ENCODE results near the gene SEC22B.
"Not testable (repeated sequence)": the region's sequence is repeated elsewhere in the genome, so short reads cannot be mapped to it uniquely, and the experiment has no call there.

Gene SEC22B

DNA sequence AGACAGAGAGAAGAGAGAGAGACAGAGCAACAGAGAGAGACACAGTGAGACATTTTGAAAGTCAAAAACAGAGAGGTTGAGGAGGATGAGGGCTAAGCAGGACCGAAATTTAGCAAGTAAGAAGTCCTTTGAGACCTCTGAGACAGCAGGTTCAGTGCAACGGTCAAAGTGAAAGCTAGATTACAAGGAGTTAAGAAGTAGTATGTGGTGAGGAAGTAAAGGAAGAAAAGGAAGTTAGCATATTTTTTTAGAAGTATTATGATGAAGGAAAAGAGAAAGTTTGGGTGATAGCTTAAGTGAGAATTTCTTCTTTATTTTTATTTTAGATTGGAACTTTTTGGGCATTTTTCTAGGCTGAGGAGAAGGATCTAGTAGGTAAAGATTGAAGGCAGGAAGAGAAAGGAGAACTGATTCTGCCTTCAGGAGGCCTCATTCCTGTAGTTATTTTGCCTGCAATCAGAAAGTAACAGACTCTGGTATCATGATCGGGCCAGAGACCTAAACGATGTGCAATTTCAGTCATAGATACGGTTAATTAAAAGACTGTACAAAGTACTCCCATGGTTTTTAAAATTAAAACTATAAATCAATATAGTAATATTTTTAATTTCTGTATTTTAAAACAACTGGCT, 53.9 kb downstream of the SEC22B start:
- not testable (repeated sequence) for H3K79me2 ChIP-seq (ENCODE audit: insufficient read depth, low read length); H3K27ac ChIP-seq (ENCODE audit: low read depth, low read length); H3K9me3 ChIP-seq (ENCODE audit: insufficient read depth, low read length); H3K9ac ChIP-seq (ENCODE audit: low read length); H3K9me2 ChIP-seq (replicated peaks; ENCODE audit: insufficient read depth, low read length); H3F3A ChIP-seq (ENCODE audit: insufficient read depth); H4K20me1 ChIP-seq (ENCODE audit: low read depth, low read length); H3K27me3 ChIP-seq (ENCODE audit: low read length); H3K4me3 ChIP-seq (ENCODE audit: insufficient read depth, low read length, poor library complexity, severe bottlenecking); H3K4me2 ChIP-seq (ENCODE audit: low read depth, low read length, poor library complexity, severe bottlenecking); H3K36me3 ChIP-seq (ENCODE audit: low read length); H2AFZ ChIP-seq (ENCODE audit: low read depth, low read length, severe bottlenecking)

DNA sequence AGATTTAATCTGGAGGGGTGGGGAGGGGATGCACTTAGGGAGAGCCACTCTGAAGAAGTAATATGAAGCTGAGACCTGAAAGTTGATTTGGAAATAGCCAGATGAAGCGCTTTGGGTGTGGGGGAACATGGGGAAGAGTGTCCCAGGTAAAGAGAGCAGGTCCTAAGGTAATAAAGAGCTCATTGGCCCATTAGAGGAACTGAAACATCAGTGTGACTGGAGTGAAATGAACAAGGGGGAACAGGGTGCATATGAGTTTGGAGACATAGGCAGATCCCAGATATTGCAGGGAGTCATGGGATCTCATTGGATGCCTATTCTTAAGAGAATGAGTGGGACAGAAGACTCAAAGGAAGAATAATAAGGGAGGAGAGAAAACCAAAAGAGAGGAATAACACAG, 54.5 kb downstream of the SEC22B start:
- not testable (repeated sequence) for H3K27ac ChIP-seq (ENCODE audit: low read depth, low read length); H3K4me2 ChIP-seq (ENCODE audit: low read depth, low read length, poor library complexity, severe bottlenecking); H3K27me3 ChIP-seq (ENCODE audit: low read length); H3F3A ChIP-seq (ENCODE audit: insufficient read depth); H3K4me3 ChIP-seq (ENCODE audit: insufficient read depth, low read length, poor library complexity, severe bottlenecking); H3K9me2 ChIP-seq (replicated peaks; ENCODE audit: insufficient read depth, low read length); H3K9ac ChIP-seq (ENCODE audit: low read length); H3K79me2 ChIP-seq (ENCODE audit: insufficient read depth, low read length); H3K36me3 ChIP-seq (ENCODE audit: low read length); H4K20me1 ChIP-seq (ENCODE audit: low read depth, low read length); H2AFZ ChIP-seq (ENCODE audit: low read depth, low read length, severe bottlenecking); H3K9me3 ChIP-seq (ENCODE audit: insufficient read depth, low read length)

DNA sequence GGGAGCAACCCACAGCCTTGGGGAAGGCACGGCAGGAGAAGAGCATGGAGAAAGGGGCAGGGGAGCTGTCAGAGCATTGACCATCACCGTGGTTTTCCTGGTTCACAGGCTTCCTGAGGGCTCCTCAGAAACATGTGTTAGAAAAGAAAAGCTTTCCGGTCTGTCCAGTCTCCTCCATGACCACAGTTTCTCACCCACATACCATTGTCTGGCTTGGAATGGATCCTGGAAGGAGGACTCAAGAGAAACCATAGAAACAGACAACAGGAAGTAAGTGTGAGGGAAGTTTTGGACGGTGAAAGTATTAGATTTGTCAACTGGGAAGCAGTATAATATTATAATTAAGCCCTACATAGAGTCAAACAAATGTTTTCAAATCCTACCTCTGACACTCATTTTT, 55.8 kb downstream of the SEC22B start:
- not testable (repeated sequence) for H3K9ac ChIP-seq (ENCODE audit: low read length); H3K27ac ChIP-seq (ENCODE audit: low read depth, low read length); H4K20me1 ChIP-seq (ENCODE audit: low read depth, low read length); H3K4me2 ChIP-seq (ENCODE audit: low read depth, low read length, poor library complexity, severe bottlenecking); H3F3A ChIP-seq (ENCODE audit: insufficient read depth); H3K9me2 ChIP-seq (replicated peaks; ENCODE audit: insufficient read depth, low read length); H3K4me3 ChIP-seq (ENCODE audit: insufficient read depth, low read length, poor library complexity, severe bottlenecking); H3K27me3 ChIP-seq (ENCODE audit: low read length); H3K79me2 ChIP-seq (ENCODE audit: insufficient read depth, low read length); H2AFZ ChIP-seq (ENCODE audit: low read depth, low read length, severe bottlenecking); H3K36me3 ChIP-seq (ENCODE audit: low read length); H3K9me3 ChIP-seq (ENCODE audit: insufficient read depth, low read length)

DNA sequence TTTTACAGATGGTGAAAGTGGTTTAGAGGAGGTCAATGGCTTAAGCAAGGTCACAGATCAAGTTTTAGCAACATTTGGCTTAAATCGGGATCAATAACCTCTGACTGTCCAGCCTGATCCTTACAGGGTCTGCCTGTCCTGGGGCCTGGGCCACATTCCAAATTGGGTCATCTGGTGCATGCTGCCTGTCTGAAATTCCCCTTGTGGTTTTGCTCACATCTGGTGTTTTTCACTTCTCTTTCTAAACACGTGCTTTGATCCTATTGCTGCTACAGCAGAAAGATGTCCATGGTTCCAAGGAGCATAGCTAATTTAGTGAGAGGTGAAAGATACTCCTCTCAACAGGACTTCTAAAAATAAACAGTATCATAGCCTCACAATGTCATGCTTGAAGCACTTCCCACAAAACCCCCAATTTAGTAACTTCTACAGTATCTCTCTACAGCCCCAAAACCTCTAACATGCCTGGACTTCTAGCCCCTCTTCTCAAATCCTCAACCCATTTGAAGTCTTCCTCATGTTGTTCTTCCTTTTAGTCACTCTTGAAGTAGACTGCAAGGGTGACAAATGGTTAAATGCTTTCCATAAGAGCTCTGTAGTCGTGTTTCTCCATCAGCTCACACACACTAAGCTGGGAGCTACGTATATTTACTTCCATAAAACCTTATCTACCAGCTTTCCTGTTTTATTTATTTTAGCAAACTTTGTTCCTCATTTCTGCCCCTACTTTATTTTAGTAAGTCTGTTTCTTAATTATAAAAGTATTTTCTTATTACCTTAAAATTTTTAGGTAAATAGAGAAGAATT, 58.7 kb downstream of the SEC22B start:
- H3K4me2 ChIP-seq (ENCODE audit: low read depth, low read length, poor library complexity, severe bottlenecking); H2AFZ ChIP-seq (ENCODE audit: low read depth, low read length, severe bottlenecking); H3K36me3 ChIP-seq (ENCODE audit: low read length); H3K27ac ChIP-seq (ENCODE audit: low read depth, low read length); H4K20me1 ChIP-seq (ENCODE audit: low read depth, low read length); H3F3A ChIP-seq (ENCODE audit: insufficient read depth); H3K27me3 ChIP-seq (ENCODE audit: low read length); H3K9me2 ChIP-seq (replicated peaks; ENCODE audit: insufficient read depth, low read length); H3K9me3 ChIP-seq (ENCODE audit: insufficient read depth, low read length); H3K79me2 ChIP-seq (ENCODE audit: insufficient read depth, low read length); H3K4me3 ChIP-seq (ENCODE audit: insufficient read depth, low read length, poor library complexity, severe bottlenecking); H3K9ac ChIP-seq (ENCODE audit: low read length): not testable (repeated sequence)

DNA sequence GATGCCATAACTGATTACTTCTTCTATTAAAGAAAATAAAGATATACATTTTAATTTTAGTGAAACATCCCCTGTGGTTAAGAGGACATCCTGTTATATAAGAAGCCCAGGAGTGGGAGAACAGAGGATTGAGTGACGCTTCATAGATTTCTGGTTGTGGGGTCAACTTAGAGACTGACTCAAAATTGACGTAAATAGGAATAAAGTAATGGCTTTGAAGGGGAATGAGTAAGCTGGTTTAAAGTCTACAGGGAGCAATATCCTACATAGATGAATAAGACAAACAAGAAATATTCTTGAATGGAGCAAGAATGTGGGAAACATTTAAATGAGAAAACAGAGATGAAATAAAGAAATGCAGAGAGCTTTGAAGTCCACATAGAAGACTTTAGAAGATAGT, 60.2 kb downstream of the SEC22B start:
- not testable (repeated sequence) for H3K9ac ChIP-seq (ENCODE audit: low read length); H3K36me3 ChIP-seq (ENCODE audit: low read length); H3K9me3 ChIP-seq (ENCODE audit: insufficient read depth, low read length); H4K20me1 ChIP-seq (ENCODE audit: low read depth, low read length); H3K4me2 ChIP-seq (ENCODE audit: low read depth, low read length, poor library complexity, severe bottlenecking); H3K79me2 ChIP-seq (ENCODE audit: insufficient read depth, low read length); H3K9me2 ChIP-seq (replicated peaks; ENCODE audit: insufficient read depth, low read length); H3K27ac ChIP-seq (ENCODE audit: low read depth, low read length); H3F3A ChIP-seq (ENCODE audit: insufficient read depth); H3K4me3 ChIP-seq (ENCODE audit: insufficient read depth, low read length, poor library complexity, severe bottlenecking); H3K27me3 ChIP-seq (ENCODE audit: low read length); H2AFZ ChIP-seq (ENCODE audit: low read depth, low read length, severe bottlenecking)

DNA sequence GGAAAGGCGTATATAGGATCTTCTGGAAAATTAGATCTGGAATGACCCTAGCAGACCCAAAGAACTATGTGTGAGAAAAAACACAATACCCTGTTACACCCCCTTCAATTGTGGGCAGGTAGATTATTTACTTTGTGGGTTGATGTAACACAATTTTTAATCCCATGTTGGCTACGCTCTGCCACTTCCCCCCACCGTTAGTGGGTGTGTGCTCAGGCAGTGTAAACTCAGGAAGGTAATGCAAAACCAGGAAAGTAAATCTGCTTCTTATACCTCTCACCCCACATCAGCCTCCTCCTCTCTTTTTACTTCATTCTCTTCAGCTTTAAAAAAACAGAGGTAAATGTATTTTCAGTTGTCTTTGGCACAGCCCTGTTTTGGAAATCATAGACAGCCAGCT, 63.2 kb downstream of the SEC22B start:
- not testable (repeated sequence) for H4K20me1 ChIP-seq (ENCODE audit: low read depth, low read length); H3K36me3 ChIP-seq (ENCODE audit: low read length); H3F3A ChIP-seq (ENCODE audit: insufficient read depth); H3K9ac ChIP-seq (ENCODE audit: low read length); H3K4me3 ChIP-seq (ENCODE audit: insufficient read depth, low read length, poor library complexity, severe bottlenecking); H3K79me2 ChIP-seq (ENCODE audit: insufficient read depth, low read length); H3K9me3 ChIP-seq (ENCODE audit: insufficient read depth, low read length); H3K9me2 ChIP-seq (replicated peaks; ENCODE audit: insufficient read depth, low read length); H3K27ac ChIP-seq (ENCODE audit: low read depth, low read length); H2AFZ ChIP-seq (ENCODE audit: low read depth, low read length, severe bottlenecking); H3K4me2 ChIP-seq (ENCODE audit: low read depth, low read length, poor library complexity, severe bottlenecking); H3K27me3 ChIP-seq (ENCODE audit: low read length)

DNA sequence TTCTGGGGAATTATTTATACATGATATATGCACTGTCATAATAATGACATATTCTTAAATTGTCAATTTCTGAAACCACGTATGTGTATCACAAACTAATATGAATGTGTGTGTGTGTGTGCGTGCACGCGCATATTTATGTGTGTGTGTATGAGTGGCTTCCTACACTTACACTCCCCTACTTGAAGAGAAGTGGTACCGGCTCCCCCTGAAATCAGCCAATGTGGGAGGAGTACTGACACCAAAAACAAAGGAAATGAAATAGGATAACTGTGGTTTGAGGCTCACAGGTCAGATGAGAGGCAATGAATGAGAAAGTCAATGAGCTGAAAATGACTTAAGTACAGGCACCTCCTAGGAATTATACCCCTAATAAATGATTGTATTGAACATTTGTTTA, 64.1 kb downstream of the SEC22B start:
- not testable (repeated sequence) for H3K79me2 ChIP-seq (ENCODE audit: insufficient read depth, low read length); H3F3A ChIP-seq (ENCODE audit: insufficient read depth); H3K27ac ChIP-seq (ENCODE audit: low read depth, low read length); H3K9me2 ChIP-seq (replicated peaks; ENCODE audit: insufficient read depth, low read length); H3K27me3 ChIP-seq (ENCODE audit: low read length); H3K9ac ChIP-seq (ENCODE audit: low read length); H2AFZ ChIP-seq (ENCODE audit: low read depth, low read length, severe bottlenecking); H3K4me2 ChIP-seq (ENCODE audit: low read depth, low read length, poor library complexity, severe bottlenecking); H3K36me3 ChIP-seq (ENCODE audit: low read length); H3K9me3 ChIP-seq (ENCODE audit: insufficient read depth, low read length); H3K4me3 ChIP-seq (ENCODE audit: insufficient read depth, low read length, poor library complexity, severe bottlenecking); H4K20me1 ChIP-seq (ENCODE audit: low read depth, low read length)

DNA sequence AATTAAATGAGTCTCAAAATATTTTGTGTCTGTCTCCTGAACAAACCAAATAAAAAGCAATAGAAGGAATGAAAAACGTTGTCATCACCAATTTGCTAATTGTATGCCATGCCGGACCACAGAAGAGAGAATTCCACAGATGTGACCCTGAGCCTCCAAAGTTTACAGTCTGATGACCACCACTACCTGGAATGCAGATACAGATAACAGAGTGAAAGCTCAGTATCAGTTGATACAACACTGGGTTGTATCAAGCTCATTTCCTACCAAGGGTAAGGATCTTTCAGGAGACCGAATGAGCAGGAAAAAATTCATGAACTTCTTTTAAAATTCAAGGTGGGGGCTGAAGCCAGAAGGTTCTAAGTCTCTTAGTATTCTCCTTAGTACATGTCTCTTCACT, 64.5 kb downstream of the SEC22B start:
- not testable (repeated sequence) for H3K36me3 ChIP-seq (ENCODE audit: low read length); H3K27me3 ChIP-seq (ENCODE audit: low read length); H3F3A ChIP-seq (ENCODE audit: insufficient read depth); H3K9me2 ChIP-seq (replicated peaks; ENCODE audit: insufficient read depth, low read length); H3K4me3 ChIP-seq (ENCODE audit: insufficient read depth, low read length, poor library complexity, severe bottlenecking); H3K79me2 ChIP-seq (ENCODE audit: insufficient read depth, low read length); H4K20me1 ChIP-seq (ENCODE audit: low read depth, low read length); H2AFZ ChIP-seq (ENCODE audit: low read depth, low read length, severe bottlenecking); H3K9ac ChIP-seq (ENCODE audit: low read length); H3K27ac ChIP-seq (ENCODE audit: low read depth, low read length); H3K4me2 ChIP-seq (ENCODE audit: low read depth, low read length, poor library complexity, severe bottlenecking); H3K9me3 ChIP-seq (ENCODE audit: insufficient read depth, low read length)
